ENCODE data around the gene ST3GAL5.

ST3GAL5 gene

GRCh38 chr2:85790499-85791188, 98.1 kb downstream of the ST3GAL5 start:
- H3K27ac ChIP-seq = no peak overlapping the region
- no peak for TF ChIP-seq CTCF (conservative IDR thresholded peaks at IDR 0.05)

GRCh38 chr2:85790032-85790431, 98.8 kb downstream of the ST3GAL5 start:
- H3K27ac ChIP-seq = no peak overlapping the region
- no peak for TF ChIP-seq CTCF (conservative IDR thresholded peaks at IDR 0.05)

- no peak overlapping the region for H3K27ac ChIP-seq
- TF ChIP-seq CTCF (conservative IDR thresholded peaks at IDR 0.05) = no peak
Measured at GRCh38 chr2:85789271-85789670, 99.5 kb downstream of the ST3GAL5 start.

- no peak for TF ChIP-seq CTCF (conservative IDR thresholded peaks at IDR 0.05)
- no peak overlapping the region for H3K27ac ChIP-seq
Measured at GRCh38 chr2:85788603-85789002, 100.2 kb downstream of the ST3GAL5 start.

- no peak overlapping the region for H3K27ac ChIP-seq
- TF ChIP-seq CTCF (conservative IDR thresholded peaks at IDR 0.05) = no peak
Measured at GRCh38 chr2:85787981-85788340, 100.8 kb downstream of the ST3GAL5 start.

- no peak for TF ChIP-seq CTCF (conservative IDR thresholded peaks at IDR 0.05)
- no peak overlapping the region for H3K27ac ChIP-seq
Measured at GRCh38 chr2:85787282-85787980, 101.4 kb downstream of the ST3GAL5 start.

All from VCaP (cell line).